ENCODE results near the gene TAPBPL.
A peak's percentile ranks its signal among the peaks of the same experiment; 100 is the strongest.
"Not testable (repeated sequence)": the region's sequence is repeated elsewhere in the genome, so short reads cannot be mapped to it uniquely, and the experiment has no call there.

The TAPBPL gene, protein sequence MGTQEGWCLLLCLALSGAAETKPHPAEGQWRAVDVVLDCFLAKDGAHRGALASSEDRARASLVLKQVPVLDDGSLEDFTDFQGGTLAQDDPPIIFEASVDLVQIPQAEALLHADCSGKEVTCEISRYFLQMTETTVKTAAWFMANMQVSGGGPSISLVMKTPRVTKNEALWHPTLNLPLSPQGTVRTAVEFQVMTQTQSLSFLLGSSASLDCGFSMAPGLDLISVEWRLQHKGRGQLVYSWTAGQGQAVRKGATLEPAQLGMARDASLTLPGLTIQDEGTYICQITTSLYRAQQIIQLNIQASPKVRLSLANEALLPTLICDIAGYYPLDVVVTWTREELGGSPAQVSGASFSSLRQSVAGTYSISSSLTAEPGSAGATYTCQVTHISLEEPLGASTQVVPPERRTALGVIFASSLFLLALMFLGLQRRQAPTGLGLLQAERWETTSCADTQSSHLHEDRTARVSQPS

DNA sequence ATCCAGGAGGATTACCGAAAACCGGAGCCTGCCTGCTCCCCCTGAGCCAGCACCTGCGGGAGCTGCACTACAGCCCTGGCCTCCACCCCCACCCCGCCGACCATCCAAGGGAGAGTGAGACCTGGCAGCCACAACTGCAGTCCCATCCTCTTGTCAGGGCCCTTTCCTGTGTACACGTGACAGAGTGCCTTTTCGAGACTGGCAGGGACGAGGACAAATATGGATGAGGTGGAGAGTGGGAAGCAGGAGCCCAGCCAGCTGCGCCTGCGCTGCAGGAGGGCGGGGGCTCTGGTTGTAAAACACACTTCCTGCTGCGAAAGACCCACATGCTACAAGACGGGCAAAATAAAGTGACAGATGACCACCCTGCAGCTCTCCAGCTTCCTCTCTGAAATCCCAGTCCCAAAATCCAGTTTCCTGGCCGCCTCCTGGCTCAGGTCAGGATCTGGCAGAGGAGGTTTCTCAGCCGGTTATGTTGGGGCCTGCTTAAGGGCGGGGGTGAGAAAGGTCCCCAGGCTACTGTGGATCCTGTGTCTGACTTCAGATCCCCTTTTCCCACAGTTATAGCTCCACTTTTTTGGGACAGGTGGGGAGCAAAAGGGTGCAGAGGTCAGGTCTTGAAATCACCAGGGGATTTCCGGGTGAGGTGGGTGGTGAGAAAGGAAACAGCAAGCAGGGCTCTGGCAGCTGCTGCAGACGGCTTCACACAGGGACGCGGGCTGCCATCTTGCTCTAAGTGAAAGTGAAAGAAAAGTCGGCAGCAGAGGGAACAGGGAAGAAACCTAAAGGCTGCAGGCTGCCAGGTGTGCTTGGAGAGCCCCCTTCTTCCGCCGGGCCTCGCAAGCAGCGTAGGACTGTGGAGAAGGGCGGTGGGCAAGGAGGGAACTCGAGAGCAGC lies at the start of gene TAPBPL:
Gene TAPBPL (plus strand): TSS at position 695 of the 897 bp plus-strand sequence. CDS start 207 bp downstream, outside the sequence.
- peak; percentile 83 for DNase-seq

GRCh38 chr12:6404390-6404789 lies 47.5 kb upstream of the TAPBPL start:
- DNase-seq = no peak

- no peak for DNase-seq
Observed at GRCh38 chr12:6405963-6406362, 45.9 kb upstream of the TAPBPL start.

- no peak for DNase-seq
Observed at GRCh38 chr12:6407236-6407954, 44.4 kb upstream of the TAPBPL start.

DNA sequence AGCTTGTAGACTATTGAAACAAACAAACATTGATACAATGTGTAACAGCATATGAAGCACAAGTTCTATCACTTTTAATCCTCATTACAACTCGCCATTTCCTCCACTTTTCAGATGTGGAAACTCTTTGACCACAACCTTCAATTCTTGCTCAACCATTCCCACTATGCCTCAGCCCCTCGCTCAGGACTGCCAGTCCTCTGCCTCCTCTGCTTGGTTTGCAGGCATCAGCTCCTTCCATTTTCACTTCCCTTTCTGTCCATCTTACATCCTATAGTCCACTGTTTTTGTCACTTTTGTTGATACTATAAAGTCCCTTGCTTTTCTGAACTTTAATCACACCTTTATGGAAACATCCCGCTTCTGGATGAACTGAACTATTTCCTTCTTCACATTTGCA lies 35.2 kb upstream of the TAPBPL start:
- DNase-seq = peak; percentile 48

DNA sequence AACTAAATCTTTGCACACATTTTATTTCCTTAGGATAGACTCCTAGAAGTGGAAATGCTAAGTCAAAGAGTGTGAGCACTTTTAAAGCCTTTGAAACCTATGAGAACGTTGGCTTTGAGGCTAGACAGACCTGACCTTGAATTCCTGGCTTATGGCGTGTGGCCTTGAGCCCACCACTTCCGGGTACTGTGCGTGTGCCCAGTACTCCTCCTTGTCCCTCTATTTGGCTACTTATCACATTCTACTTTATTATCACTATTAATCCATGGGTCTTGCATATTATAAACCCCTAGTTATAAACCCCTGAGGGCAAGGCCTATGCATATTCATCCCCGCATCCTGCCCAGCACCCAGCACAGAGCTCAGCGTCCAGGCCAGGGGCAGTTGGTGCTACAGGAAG lies 33.0 kb upstream of the TAPBPL start:
- no peak for DNase-seq

DNA sequence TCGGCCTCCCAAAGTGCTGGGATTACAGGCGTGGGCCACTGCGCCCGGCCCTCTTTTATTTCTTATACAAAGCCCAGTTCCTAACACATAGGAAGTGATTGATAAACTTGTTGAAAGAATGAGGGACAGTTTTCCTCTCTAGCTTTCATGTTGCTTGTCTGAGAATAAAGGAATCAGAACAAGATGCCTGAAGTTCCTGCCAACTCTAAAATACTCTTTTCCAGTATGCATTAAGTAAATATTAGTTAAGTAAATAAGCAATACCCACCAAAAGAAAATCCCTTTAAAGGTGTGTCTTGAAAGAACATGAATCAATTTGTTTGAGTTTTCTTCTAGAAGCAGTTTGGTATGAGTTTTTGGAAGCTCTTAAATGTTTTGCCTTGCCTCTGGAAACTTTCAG lies 31.5 kb upstream of the TAPBPL start:
- DNase-seq = no peak

DNA sequence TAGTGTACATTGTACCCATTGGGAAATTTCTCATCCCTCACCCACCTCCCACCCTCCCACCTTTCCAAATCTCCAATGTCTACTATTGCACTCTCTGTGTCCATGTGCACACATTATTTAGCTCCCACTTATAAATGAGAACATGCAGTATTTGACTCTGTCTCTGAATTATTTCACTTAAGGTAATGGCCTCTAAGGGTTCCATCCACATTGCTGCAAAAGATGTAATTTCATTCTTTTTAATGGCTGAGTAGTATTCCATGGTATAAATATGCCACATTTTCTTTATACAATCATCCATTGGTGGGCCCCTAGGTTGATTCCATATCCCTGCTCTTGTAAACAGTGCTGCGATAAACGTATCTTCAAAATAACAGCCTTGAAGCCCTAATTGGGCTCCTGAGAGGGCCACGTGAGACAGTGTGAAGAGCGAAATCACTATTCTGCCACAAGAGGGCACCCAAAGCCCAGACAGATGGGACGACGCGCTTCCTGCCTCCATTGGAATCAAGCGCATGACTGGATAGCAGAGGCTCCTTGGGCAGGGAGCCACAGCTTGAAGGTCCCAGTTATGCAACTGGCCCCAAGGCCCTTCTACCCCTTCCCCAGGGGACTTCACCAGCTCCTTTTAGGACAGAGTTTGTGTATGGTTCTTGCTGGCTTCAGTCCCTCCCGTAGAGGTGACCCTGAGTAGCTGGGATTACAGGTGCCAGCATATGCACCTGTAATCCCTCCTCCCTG lies 28.4 kb upstream of the TAPBPL start:
- peak; percentile 98 for DNase-seq

GRCh38 chr12:6424008-6424347 lies 27.9 kb upstream of the TAPBPL start:
- DNase-seq = no peak

- DNase-seq = peak; percentile 63
Observed at GRCh38 chr12:6424866-6425265, 27.0 kb upstream of the TAPBPL start.

DNA sequence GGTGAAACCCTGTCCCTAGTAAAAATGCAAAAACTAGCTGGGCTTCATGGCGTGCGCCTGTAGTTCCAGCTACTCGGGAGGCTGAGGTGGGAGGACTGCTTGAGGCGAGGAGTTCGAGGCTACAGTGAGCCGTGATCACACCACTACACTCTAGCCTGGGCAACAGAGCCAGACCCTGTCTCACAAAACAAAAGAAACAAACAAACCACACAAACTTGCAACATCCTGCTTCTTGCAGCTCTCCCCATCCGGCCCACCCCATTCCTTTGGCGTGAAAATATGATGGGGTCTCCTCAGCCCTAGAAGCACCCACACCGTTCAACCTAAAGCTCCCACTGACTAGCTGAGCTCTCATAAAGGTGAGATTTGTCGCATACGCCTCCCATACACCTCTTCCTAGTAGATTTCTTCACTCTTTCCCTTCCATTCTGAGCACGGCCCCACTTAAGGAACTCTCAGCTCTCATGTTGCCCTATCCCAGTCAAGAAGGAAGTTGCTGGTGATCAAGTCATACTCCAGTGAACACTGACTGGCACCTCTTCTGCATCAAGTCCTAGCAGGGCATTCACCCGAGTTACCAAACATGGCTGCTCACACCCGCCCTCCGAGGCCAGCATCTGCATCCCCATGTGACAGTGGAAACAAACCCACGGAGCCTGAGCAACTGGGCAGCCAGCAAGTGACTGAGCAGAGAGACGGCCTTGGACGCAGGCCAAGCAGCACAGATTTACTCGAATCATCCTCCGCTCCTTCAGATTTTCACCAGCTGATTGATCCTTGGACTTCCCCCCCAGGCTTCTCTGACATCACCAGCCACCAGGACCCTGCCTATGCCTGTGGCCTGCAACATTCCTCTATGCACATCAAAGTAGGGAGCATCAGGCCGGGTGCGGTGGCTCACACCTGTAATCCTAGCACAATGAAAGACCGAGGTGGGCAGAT lies 26.0 kb upstream of the TAPBPL start:
- no peak for DNase-seq

DNA sequence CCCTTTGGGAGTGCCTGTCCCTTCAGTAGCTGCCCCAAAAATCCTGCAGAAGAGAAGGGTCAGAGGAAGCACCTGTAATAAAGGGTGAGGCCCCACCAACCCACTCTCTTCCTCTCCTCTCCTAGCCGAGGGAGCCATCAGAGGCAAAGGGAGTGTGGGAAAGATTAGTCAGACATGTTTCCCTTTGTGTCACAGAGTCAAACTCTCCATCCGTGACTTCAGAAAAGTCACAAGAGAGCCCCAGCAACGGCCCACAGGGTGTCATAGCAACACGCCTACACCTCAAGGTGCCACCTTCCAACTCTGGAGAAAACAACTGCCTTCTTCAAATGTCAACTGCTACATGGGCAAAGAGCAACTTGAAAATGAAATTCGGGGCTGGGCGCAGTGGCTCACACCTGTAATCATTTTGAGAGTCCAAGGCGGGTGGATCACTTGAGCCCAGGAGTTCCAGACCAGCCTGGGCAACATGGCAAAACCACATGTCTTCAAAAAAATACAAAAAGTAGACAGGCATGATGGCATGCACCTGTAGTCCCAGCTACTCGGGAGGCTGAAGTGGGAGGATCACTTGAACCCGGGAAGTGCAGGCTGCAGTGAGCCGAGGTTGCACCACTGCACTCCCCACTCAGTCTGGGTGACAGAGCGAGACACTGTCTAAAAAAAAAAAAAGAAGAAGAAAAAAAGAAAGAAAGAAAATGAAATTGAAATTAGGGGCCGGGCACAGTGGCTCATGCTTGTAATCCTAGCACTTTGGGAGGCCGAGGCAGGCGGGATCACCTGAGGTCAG lies 24.8 kb upstream of the TAPBPL start:
- no peak for DNase-seq

DNA sequence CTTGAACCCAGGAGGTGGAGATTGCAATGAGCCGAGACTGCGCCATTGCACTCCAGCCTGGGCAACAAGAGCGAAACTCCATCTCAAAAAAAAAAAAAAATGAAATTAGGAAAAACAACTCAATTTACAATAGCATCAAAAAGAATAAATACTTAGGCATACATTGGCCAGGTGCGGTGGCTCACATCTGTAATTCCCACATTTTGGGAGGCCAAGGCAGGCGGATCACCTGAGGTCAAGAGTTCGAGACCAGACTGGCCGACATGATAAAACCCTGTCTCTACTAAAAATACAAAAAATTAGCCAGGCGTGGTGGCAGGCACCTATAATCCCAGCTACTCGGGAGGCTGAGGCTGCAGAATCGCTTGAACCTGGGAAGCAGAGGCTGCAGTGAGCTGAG lies 24.0 kb upstream of the TAPBPL start:
- not testable (repeated sequence) for DNase-seq

DNA sequence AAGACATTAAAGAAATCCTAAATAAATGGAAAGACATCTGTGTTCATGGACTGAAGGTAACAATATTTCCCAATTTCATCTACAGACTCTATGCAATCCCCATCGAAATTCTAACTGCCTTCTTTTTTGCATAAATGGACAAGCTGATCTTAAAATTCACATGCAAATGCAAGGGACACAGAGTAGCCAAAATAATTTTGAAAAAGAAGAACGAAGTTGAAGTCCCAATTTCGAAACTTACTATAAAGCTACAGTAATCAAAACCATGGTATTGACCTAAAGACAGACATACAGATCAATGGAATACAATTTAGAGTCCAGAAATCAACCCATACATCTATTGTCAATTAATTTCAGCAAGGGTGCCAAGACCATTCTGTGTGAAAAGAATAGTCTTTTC lies 23.5 kb upstream of the TAPBPL start:
- DNase-seq = no peak

DNA sequence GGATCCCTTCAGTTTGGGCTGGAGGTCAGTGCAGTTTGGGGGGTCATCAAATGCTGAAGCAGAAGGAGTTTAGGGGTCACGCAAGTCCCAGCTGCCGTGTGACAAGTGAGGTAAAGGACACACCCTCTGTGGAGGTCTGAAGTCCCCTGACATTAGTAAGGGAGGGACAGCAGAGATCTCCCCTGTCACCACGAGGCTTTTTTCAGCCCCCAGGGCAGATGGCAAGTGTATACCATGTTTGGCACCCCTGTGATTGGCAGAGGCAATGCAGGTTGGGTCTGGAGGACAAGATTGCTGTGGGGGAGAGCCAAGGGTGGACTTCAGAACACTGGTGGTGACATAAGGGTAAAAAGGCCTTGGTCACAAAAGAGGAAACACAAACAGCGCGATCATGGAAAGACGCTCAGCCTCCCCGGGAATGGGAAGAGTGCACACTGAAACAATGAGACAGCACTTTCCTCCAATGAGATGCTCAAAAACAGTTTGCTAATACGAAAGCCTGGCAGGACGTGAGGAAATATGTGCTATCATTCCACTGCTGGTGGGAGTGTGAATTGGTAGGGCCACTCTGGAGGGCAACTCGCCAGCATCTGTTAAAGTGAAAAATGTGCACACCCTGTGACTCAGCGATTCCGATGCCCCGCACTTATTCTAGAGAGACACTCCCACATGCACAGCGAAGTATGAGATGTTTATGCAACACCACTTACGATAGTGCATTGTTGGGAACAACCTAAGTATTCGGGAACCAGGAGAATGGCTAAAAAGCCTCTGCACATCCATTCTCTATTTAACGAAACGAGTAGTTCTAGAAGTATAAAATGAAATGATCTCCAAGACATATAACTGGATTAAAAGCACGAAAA lies 21.5 kb upstream of the TAPBPL start:
- peak; percentile 99 for DNase-seq

DNA sequence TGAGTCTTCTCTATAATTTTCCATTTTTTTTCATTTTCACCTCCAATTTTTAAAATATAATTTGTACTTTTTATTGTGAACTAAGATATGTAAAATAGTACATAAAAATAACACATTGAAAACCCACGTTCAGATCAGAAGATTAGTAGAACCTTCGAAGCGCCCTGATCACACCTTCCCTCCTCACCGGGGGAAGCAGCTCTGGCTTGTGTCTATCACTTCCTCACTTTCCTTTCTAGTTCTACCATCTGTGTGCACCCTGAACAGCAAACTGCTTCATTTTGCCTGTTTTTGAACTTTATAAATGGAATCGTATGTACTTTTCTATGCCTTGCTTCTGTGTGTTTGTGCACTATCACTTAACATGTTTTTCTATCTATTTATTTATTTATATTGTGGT lies 18.9 kb upstream of the TAPBPL start:
- DNase-seq = no peak

DNA sequence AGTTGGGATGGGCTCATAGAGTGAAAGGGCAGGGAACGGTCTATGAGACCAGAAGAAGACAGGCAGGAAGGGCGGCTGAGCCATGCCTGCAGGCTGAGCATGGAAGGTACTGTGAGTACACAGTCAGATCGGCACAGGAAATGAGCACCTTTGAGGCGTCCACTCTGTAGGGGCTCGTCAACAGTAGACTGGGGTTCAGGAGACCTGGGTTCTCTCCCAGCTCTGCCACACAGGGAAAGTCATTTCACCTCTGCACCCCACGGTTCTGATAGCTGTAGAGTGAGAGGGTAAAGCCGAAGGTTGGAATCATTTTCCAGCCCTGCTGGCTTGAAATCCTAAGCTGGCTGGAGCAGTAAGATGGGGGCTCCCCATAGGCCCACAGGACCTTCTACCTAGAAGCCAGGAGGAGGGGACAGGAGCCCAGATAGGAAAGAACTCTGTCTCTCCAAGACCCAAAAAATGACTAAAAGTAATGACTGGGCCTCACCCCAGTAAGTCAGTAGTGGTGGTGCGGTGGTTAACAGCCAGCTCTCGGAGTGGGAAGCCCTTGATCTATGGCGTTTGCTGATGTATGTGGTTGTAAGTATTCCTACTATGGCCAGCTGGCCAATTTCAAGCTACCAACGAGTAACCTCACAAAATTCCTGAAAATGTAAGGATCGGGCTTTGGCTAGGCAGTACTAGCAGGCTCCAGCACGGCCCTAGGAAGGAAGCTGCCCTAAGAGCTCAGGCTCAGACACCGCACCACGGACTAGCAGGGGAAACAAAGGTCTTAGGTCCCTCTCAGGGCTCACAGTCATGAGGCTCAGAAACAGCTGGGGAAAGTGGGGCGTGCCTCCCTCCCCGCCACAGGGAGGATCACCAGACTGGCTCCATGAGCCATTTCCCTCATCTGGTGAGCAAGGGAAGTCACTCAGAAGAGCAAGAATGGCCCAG lies 17.4 kb upstream of the TAPBPL start:
- no peak for DNase-seq
